Cerebellar cortex (tissue), 1 donor: ENCODE results near the gene MERTK.

Source experiments
- DNase-seq: peaks from one replicate; pipeline ENCODE4 v3.0.0-alpha.2; 2015; ENCODE audit warnings: low spot score

The MERTK gene

GRCh38 chr2:112077814-112078213, 179.4 kb downstream of the MERTK start:
- no peak for DNase-seq
